IPS DF 4.7 (cell line): ENCODE results near the gene HOXD11.

Experiments
- DNase-seq: peaks from one replicate; pipeline ENCODE4 v3.0.0-alpha.2; 2013; ENCODE audit warnings: low spot score; ENCODE audit errors: extremely low read depth

HOXD11 gene

DNA sequence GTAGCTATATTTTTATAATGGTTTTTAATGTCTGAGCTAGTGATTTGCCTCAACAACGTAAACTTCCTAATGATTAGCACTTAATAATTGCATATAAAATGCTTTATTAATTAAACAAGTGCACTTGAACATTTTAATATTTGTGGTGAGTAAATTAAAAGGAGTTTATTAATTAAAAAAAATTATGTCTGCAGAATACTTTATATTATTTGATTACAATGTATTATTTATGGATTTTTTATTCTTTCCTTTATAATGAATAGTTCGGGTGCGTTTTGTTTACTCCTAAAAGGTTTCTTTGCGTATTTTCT, 24.7 kb downstream of the HOXD11 start:
- no peak for DNase-seq

DNA sequence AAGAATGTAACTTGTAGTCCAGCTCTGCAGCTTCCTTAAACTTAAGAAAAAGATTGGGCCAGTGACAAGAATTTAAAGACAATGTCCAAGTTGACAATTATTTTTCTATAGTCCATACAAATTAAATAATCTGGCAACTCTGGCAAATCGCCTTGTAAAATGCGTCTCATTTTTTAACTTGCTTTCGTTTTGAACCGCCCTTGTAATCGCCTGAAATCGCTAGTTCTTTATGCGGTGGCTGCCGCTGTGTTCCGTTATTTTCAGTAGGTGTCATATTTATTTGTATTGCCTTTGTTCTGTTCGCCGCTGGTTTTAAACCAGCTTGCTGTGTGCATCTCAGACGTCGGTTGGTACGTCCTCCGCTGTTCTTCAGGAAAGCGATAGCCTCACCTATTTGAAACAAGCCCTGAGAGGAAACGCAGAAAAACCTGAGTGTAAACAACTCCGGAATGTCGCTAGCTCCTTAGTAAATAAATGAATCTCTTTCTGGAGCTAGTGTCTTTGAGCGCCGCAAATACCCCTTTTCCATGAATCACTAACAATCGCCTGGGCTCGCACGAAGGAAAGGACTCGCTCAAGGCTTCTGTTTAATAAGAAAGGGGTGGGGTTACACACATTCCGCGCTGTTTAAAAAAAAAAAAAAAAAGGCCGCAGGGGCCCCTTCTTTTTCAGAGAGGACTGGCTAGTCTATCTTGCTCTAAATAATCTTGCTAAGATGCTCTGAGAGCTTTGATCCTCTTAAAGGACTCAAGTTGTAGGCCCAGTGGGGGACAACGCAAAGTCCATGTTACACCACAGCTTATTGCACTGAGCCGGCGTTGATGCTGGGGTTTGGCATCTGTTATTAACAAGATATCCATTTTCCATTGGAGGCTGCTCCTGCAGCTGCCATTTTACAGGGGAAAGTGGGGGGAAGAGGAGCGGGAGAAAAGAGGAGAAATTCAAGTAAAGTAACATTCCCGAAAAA, 25.4 kb downstream of the HOXD11 start:
- DNase-seq, result no peak

- no peak for DNase-seq
These were observed 26.3 kb downstream of the HOXD11 start for GRCh38 chr2:176133389-176133788.

GRCh38 chr2:176134035-176134434, 27.0 kb downstream of the HOXD11 start:
- no peak for DNase-seq

DNA sequence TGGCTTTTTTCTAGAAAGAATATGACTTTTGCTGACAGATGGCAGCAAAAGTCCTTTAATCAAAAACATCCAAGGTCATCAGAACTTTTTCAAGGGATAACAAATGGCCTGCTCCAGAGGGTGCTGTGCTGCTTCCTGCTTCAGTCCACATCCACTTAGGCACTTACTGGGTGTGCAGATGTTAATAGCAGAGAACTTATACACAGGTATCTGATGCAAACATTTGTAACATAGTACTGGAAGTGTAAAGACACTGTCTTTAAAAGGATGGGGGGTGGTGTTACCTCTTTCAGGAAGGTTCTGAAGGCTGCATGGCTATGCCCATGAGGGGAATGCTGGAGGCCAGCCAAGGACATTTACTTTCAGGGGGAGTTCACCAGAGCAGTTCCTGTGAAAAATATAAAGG, 28.0 kb downstream of the HOXD11 start:
- DNase-seq, result no peak

DNA sequence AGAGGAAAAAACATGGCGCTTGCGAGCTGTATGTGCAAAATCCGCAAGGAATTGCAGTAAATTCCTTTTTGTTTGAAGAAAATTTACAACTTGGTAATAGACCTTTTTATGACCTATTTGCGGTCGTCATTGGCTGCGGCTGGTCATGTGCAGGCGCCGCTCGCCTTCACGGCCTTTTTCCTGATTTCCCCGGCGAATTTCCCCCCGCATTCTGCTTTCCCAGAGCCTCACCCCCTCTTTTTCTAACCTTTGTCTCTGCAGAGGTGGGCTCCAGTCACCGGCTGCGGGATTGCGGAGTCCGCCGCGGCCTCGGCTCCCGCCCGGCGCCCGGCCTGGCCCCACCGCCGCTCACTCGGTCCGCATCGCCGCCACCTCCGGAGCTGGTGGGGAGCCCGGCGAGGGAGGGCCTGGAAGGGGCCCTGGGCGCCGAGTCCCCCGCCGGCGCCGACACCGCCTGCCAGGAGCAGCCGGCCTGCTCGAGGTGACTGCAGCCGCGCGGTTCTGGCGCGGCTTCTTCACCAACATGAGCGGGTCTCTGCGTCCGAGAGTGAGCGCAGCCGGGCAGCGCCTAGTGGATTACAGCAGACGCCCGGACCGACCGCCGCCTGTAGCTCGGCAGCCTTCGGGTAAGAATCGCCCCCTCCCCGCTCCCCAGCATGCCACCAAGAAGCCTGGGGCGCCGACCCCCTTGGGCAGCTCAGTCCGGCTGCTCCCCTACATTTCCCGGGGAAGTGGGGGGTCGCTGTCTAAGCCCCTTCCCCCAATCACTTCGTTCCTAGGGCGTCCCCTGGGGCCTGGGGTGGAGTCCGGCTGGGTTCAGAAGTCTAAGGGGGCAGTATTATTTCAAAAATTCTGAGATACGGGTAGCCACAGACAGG, 29.5 kb downstream of the HOXD11 start:
- no peak for DNase-seq

GRCh38 chr2:176137252-176137580, 30.1 kb downstream of the HOXD11 start:
- no peak for DNase-seq

DNA sequence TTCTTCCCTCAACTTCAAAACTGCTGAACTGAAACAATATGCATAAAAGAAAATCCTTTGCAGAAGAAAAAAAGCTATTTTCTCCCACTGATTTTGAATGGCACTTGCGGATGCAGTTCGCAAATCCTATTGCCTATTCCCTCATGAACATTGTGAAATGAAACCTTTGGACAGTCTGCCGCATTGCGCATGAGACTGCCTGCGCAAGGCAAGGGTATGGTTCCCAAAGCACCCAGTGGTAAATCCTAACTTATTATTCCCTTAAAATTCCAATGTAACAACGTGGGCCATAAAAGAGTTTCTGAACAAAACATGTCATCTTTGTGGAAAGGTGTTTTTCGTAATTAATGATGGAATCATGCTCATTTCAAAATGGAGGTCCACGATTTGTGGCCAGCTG, 30.8 kb downstream of the HOXD11 start:
- DNase-seq, result no peak

GRCh38 chr2:176138526-176138922, 31.4 kb downstream of the HOXD11 start:
- DNase-seq, result no peak

DNA sequence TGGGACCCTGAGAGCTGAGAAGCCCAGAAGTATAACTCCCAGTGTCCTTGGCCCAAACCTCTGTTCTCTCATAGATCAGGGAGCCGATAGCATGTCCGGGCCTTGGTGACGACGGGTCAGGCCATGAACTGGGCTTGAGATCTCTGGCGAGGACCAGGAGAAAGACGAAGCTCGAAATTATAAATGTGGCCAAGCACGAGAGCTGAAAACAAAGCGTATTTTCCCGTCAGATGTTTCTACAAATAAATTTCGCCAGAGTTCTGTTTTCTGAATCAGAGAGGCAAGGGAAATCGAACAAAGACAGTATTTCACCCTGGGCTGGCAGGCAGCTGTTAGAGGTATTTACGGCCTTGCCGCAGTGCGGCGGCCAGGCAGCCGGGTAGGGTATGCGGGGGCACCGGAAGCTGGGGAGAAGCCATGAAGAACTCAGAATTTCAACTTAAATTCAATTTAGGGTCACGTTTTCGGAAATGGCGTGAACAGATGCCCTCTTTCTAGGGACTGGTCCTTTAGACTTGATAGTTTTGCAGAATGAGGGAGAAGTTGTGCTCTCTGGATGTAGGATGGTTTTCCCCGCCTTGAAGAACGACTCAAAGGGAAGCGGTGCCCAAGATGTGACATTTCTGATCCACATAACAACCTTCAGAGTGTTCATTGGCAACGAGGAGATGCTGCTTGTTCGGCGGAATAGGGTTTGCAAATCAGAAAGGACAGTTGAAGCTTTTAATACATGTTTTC, 32.0 kb downstream of the HOXD11 start:
- no peak for DNase-seq

DNA sequence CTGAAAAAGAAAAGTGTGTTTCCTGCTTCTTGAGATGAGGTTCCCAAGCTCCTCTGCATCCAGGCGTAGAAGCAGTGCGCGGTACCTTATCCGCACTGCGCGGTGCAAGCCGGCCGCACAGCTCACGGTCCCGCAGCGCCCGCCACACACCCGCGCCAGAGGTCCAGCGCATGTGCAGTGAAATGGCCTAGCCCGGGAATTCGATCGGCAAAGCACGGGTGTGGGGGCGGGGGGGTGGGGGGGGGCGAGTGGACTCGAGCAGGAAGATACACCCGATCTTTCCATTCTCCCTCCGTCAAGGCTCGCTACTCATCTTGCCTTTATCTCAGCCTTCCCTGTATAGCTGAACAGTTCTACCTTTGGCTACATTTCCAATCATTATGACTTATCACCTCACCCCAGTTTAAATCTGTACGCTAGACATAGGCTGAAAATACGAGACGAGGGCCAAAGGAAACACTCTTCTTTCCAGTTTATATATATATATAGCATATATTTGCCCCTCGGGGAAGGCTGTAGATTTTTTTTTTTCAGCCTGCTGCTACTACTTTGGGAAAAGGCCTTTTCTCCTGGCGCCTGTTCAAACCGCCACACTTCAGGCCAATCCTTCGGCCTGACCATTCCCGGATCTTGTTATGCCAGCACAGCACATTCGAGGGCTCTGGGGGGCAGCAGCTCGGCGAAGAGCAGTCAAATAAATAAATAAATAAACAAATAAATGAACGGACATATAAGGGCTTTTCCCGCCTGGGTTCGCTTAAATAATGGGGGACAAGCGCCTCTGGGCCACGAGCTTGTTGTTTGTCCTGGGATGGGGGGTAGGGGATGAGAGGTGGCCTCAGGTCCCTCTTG, 32.8 kb downstream of the HOXD11 start:
- DNase-seq, result no peak

DNA sequence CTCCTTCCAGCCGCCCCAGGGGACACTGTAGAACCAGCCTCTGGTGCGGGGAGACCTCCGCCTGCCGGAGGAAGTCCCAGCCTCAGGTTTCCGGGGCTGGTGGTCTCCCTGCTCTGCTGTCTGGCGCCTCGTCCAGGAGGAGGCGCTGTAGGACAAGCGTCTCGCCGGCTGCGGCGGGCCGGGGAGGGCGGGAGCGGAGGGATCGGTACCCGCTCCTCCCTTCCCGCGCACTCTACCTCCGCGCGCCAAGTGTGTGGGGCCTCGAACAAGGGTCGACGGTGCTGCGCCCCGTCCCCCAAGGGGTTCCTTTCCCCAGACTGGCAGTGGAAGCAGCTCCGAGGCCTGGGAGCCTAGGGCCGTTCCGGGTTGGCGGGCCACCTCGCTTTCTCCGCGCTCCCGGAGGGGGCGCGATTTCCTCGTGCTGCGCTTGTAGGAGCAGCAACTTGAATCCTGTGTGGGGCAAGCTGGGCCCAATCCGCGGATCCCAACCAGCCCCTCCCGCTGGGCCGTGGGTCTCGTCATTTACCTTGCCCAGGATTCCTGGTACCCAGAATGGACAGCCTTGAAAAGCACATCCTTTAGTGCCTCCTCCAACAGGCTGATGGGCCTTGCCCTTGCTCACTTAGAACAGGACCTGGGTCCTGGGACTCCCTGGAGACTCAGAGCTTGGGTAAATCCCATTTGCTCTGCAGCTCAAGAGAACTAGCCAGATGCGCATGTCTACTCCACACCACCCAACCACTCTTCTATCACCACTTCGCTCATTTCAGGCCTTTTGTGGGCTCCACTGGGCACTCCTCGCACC, 33.6 kb downstream of the HOXD11 start:
- DNase-seq, result no peak

- no peak for DNase-seq
These were observed 35.2 kb downstream of the HOXD11 start for GRCh38 chr2:176142281-176142680.

DNA sequence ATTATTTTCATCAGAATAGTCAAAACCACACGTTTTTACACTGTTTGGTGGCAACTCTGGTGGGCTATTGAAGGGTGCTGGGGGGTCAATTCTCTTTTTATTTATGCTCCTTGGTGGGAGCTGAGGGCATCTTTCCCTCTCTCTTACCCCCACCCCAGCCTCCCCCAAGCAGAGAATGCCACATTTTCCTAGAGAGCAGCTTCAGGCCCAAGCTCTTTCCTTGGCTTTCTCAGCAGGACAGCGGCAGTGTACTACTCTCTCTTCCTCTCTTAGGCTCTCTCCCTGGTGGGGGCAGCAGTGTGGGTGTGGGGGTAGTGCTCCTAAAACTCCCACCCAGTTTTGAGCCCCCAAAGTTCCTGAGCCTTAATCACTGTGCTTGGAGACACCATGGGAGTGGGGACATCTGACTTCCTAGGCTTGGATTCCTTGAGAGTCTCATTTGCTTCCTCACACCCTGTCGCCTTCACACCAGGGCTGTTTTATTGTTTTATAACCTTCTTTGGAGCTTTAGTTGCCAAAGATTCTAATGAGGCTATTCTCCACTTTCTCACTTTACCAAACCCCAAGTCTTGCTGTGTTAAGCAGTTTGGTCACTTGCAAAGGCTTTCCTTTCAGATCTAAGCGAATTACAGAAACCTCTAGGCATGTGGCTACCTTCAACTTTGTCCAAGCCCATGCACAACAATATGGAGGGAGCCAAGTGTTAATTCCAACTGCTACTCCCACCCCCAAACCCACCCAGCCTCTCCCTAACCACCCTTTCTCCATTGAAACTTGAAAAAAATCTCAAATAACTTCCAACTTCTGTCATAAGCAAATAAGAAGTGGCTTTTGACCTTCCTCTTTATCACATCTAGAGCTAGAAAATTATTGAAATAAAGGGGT, 38.2 kb downstream of the HOXD11 start:
- DNase-seq, result no peak

- DNase-seq, result no peak
These were observed 39.0 kb downstream of the HOXD11 start for GRCh38 chr2:176146101-176146500.

DNA sequence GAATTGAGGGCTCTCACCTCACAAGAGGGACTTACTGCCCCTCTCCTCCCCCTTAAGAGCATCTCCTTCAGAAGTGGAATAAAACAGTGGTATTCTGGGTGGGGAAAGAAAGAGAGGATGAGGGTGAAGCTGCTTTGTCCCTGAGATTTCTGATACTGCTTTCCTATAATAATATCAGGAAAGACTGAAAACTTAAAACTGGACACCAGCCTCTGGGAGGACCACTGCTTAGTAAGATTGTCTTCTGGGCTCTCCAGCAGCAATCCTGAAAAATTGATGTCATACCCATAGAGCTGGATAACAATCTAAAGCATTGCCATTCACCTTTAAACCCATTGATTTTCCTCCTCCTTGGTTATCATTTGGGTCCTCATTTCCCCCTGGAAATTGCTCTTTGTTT, 39.6 kb downstream of the HOXD11 start:
- no peak for DNase-seq

DNA sequence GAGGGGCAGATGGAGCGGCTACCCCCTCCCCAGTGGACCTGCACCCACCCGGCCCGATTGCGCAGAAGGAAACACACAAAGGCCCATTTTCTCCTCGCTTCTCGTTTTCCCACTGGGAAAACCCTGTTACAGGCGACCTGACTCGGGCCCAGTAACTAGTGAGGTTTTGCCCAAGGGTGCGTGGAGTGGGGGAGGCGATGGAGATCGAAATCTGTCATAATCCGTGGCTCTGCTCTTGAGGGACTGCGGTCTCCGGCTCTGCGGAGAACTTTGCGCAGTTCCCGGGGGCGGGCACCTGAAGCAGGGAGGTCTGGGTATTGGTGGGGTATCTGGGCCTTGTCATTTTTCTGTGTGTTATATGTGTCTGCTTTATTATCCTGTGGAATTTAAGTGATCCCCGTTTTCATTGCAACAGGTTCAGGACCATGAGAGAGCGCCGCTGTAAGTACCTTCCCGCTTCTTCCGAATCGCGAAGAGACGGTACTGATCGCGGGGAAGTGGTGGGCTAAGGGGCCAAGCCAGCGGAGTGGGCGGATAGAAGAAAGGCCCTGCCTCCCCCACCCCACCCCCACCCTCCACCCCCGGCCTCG, 40.2 kb downstream of the HOXD11 start:
- DNase-seq, result no peak

GRCh38 chr2:176147800-176148496, 40.9 kb downstream of the HOXD11 start:
- DNase-seq, result no peak
